AG10803 (cell line): ENCODE results near the gene MTARC2.

Experiments used
- DNase-seq: peaks from one replicate; pipeline ENCODE4 v3.0.0; 2010; ENCODE audit warnings: low read depth
- H3K4me3 ChIP-seq: 2 replicates; pipeline ENCODE4 v1.5.1; 2011; ENCODE audit warnings: mild to moderate bottlenecking, low read length, control low read depth
- TF ChIP-seq, protein P1 (sequence below): conservative IDR thresholded peaks from 2 replicates; pipeline ENCODE4 v1.5.1; 2011; ENCODE audit warnings: mild to moderate bottlenecking, low read length, control low read depth, inconsistent platforms

The MTARC2 gene

DNA sequence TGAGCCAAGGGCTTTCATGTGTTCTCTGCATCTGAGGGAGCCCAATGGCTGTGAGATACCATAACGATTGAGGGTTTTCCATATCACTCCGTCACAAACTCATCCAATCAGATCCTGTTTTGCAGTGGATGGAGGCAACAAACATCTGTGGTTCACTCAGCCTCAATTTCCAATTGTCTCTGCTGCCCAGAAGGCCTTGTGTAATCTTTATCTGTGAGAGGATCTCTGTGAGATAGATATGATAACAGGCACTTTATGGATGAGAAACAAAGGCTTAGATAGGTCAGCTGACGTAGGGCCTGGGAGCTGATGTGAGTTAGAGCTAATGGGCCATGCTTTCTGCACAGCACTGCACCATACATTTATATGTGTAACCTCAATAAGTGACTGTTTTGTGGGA, 35.3 kb downstream of the MTARC2 start:
- no peak overlapping the region for H3K4me3 ChIP-seq
- DNase-seq: no peak
- TF ChIP-seq, protein P1, sequence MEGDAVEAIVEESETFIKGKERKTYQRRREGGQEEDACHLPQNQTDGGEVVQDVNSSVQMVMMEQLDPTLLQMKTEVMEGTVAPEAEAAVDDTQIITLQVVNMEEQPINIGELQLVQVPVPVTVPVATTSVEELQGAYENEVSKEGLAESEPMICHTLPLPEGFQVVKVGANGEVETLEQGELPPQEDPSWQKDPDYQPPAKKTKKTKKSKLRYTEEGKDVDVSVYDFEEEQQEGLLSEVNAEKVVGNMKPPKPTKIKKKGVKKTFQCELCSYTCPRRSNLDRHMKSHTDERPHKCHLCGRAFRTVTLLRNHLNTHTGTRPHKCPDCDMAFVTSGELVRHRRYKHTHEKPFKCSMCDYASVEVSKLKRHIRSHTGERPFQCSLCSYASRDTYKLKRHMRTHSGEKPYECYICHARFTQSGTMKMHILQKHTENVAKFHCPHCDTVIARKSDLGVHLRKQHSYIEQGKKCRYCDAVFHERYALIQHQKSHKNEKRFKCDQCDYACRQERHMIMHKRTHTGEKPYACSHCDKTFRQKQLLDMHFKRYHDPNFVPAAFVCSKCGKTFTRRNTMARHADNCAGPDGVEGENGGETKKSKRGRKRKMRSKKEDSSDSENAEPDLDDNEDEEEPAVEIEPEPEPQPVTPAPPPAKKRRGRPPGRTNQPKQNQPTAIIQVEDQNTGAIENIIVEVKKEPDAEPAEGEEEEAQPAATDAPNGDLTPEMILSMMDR: no peak

DNA sequence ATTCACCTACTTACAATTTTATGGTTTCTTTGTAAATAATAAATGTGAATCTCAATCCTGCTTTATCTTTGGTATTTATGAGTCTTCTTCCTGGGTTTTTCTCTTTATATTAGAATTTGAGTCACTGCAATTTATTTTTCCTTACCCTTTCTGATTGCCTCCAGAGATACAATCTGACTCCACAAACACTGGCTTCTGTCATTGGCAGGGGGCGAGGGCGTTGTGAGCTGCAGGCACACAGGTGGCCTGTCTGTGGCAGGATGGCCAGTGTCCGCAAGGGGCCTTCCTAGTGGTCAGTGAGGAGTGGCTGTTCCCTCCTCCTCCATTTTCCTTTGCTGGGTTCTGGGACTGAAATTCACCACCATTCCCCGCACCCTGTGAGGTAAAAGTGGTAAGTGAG, 36.6 kb downstream of the MTARC2 start:
- TF ChIP-seq, protein P1: no peak
- no peak overlapping the region for H3K4me3 ChIP-seq
- no peak for DNase-seq

DNA sequence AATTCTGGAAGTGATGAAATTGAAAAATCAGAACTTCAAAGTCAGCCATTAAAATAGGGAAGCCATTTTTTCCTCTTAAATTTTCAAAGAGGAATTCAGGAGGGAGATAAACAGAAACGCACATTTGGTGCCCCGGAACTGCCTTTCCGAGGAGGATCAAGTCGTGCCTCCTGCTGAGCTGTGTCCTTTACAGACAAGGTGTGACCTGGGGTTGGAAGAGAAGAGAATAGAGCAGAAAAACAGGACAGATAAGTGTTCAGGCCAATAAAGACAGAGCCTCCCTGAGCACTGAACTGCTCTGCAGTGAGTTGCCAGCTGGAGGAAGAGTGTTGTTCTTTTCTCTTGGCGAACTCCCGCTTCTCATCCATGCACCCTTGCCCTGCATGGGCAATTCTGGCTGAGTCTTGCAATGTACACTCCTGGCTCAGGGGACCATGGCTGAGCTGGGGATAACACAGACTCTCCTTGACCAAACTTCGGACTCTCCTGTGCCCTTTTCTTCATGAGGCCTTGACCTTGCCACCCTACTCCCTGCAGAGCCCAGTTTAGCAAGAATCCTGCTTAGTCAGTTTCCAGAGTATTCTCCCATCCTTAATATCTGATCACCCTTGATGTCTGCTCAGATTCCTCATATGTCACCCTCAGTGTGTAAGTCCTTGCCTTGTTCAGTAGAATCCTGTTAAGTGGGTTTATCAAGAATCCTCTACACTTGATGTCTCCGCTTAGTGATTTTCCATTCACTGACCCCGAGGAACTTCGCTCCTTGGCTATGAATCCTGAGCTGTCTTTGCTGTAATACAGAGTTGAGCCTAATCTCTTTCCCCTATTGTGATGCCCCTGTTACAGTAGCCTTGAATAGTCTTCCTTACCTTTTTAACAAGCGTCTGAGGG, 37.3 kb downstream of the MTARC2 start:
- H3K4me3 ChIP-seq: no peak overlapping the region
- TF ChIP-seq, protein P1: no peak
- DNase-seq: no peak

DNA sequence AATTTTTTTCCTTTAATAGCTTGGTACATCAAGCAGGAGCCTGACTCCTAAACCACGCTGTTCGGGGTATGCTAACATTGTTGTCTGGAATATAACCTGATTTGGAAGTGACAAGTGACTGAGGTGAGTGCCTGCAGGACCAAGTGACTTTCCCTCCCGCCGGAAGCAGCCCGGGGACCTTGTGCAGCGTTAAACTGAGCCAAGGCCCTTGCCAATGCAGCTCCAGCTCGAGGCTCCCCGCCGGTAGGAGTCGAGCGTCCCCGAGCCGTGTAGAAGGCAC, 37.9 kb downstream of the MTARC2 start:
- TF ChIP-seq, protein P1: no peak
- no peak for DNase-seq
- H3K4me3 ChIP-seq: peak overlapping the region; percentile 49; the same call in 1 of the 2 replicates

DNA sequence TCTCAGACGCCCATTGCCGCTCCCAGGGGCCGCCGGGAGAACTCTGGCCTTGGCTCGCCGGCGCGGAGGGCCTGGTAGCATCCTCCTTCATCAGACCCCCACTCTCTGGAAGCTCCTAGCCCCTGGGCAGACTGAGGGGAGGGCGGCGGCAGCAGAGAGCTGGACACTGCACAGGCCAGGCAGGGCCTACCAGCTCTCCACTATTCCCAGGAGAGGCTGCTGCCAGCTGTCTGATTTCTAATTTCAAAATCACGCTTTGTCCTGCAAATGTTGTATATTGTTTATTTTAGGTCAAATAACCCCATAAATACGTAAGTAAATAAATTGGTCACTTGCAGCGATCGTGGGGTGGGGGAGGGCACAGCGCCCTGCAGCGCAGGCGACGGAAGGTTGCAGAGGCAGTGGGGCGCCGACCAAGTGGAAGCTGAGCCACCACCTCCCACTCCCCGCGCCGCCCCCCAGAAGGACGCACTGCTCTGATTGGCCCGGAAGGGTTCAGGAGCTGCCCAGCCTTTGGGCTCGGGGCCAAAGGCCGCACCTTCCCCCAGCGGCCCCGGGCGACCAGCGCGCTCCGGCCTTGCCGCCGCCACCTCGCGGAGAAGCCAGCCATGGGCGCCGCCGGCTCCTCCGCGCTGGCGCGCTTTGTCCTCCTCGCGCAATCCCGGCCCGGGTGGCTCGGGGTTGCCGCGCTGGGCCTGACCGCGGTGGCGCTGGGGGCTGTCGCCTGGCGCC, 38.4 kb downstream of the MTARC2 start, which contains the start of gene MTARC1:
MTARC1 (plus strand) TSS at position 577 of the 732 bp plus-strand sequence; CDS start at position 609, 32 bp downstream.
- TF ChIP-seq, protein P1: no peak
- H3K4me3 ChIP-seq: peak within 1 kb of the TSS; percentile 49
- peak; percentile 33 for DNase-seq

DNA sequence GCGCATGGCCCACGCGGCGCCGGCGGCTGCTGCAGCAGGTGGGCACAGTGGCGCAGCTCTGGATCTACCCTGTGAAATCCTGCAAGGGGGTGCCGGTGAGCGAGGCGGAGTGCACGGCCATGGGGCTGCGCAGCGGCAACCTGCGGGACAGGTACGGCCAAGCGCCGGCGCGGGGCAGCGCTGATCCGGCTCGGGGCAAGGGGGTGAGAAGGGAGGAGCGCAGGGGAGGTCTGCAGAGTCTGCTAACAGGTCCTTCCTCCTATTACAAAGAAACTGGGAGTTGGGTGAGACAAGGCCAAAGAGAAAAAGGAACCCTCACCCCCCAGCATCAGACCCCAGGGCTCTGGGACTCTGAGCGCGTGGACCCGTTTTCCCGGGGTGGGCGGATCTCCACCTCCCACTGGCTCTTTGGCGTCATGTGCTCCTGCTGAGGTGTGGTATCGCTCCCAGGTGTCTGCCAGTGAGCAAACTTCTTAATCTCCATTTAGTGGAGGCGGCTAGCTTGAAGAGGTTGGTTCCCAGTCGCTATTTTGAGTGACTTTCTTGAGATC, 39.0 kb downstream of the MTARC2 start:
- peak overlapping the region; percentile 49 for H3K4me3 ChIP-seq
- TF ChIP-seq, protein P1: no peak
- DNase-seq: no peak
